ENCODE measurements around the gene CD44. TPM values are rescaled to one million over a fixed set of nuclear protein-coding genes. Genes with fewer than 3 reads are reported as not detected.

CD44 gene
- total RNA-seq, 1 experiment from 2014 or later: 0.86 TPM

DNA sequence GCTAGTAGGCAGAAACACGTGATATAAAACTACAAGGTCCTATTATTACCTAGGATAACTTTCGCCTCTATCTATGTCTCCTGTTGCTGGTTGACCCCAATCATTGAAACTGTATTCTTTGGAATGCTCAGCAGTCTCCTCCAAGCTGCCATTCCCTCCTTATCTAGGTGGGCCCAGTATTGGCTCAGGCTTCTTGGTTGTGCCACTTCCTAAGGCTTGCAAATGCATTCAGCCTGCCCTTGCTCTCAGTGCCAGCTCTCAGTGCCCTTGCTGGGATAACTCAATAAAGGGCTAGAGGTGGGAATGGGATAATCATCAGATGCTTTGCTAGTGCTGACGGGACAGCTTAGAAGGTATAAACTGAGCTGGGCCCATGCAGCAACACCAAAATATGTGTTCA, 13.6 kb downstream of the CD44 start:
- no peaks in the 10 kb centered on the region for H3K9me3 ChIP-seq (ENCODE audit: low read length)
- no peak overlapping the region for H2AFZ ChIP-seq (ENCODE audit: low read length)
- H3K9me2 ChIP-seq (replicated peaks; ENCODE audit: insufficient read depth, low read length): no peaks in the 10 kb centered on the region
- no peaks in the 10 kb centered on the region for H3K36me3 ChIP-seq (ENCODE audit: insufficient read depth, low read length)
- no peak overlapping the region for H3K4me3 ChIP-seq (ENCODE audit: low read length)
- H4K20me1 ChIP-seq (ENCODE audit: insufficient read depth, low read depth, low read length): no peaks in the 10 kb centered on the region
- H3K79me2 ChIP-seq (ENCODE audit: low read length): no peaks in the 10 kb centered on the region
- no peak overlapping the region for H3K4me2 ChIP-seq (ENCODE audit: low read depth, low read length, poor library complexity, severe bottlenecking)
- H3K4me1 ChIP-seq (ENCODE audit: low read length): no peaks in the 10 kb centered on the region
- no peak overlapping the region for H3K27ac ChIP-seq (ENCODE audit: low read length)
- H3K27me3 ChIP-seq (ENCODE audit: low read length): no peaks in the 10 kb centered on the region
- no peak overlapping the region for H3K9ac ChIP-seq (ENCODE audit: low read length)
- DNase-seq: no peak

DNA sequence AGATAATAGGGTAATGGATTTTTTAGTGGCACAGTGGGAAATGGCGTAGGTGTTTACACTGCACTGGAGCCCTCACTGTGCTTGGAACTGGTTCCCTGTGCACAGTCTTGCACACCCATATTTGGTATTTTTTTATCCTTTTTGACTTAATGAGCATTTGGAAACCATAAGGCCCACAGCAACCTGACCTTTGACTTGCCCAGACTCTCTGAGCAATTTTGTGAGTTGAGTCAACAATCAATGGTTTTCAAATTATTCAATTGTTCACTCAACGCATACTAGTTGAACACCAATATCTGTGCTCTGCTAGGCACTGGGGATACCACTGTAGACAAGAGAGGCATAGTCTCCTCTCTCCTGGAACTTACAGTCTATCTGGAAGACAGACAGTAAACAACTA, 14.3 kb downstream of the CD44 start:
- Histone ChIP-seq H3K9me2 (replicated peaks; ENCODE audit: insufficient read depth, low read length) (no peaks in the 10 kb centered on the region), H3K4me3 (ENCODE audit: low read length) (no peak overlapping the region), H3K9ac (ENCODE audit: low read length) (no peak overlapping the region), H3K36me3 (ENCODE audit: insufficient read depth, low read length) (no peaks in the 10 kb centered on the region), H3K9me3 (ENCODE audit: low read length) (no peaks in the 10 kb centered on the region), H2AFZ (ENCODE audit: low read length) (no peak overlapping the region), H3K4me2 (ENCODE audit: low read depth, low read length, poor library complexity, severe bottlenecking) (no peak overlapping the region), H3K4me1 (ENCODE audit: low read length) (no peaks in the 10 kb centered on the region), H3K27me3 (ENCODE audit: low read length) (no peaks in the 10 kb centered on the region), H4K20me1 (ENCODE audit: insufficient read depth, low read depth, low read length) (no peaks in the 10 kb centered on the region), H3K79me2 (ENCODE audit: low read length) (no peaks in the 10 kb centered on the region), H3K27ac (ENCODE audit: low read length) (no peak overlapping the region)
- no peak for DNase-seq

DNA sequence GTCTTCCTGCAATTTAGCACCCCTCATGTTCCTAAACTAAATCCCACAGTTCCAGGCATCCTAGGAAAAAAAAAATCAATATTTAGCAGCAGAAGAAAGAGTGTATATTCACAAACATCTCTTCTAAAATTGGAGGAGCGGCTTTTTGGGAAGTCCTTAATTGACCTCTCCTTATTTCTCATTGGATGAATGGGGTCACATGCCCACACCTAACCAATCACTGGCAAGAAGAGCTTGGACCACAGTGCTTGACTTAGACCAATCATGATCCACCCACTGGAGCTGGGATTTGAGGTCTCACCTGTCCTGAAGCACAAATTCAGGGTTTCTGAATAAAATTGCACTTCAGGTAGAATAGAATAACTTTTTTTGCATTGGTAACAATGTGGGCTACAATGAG, 16.0 kb downstream of the CD44 start:
- no peak overlapping the region for H3K9ac ChIP-seq (ENCODE audit: low read length)
- no peaks in the 10 kb centered on the region for H3K79me2 ChIP-seq (ENCODE audit: low read length)

DNA sequence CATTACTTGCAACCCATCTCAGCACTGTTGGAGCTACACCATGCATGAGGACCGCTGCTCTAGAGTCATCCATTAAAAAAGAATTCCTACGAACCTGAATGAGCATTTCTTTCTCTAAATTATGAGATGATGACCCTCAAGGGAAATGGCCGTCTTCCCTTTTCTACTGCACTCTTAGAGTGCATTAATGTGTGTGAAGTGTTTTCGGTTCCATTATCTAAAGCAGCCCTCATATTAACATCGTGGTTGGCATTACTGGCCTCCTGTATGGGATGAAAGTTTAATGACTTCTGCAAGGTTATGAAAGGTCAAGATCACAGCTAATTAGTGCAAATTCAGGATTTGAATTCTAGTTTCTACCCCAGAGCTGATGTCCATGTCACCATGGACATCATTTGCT, 16.7 kb downstream of the CD44 start:
- Histone ChIP-seq H3K9me3 (ENCODE audit: low read length) (no peaks in the 10 kb centered on the region), H3K79me2 (ENCODE audit: low read length) (no peaks in the 10 kb centered on the region), H3K4me2 (ENCODE audit: low read depth, low read length, poor library complexity, severe bottlenecking) (no peak overlapping the region), H3K36me3 (ENCODE audit: insufficient read depth, low read length) (no peaks in the 10 kb centered on the region), H3K27ac (ENCODE audit: low read length) (no peak overlapping the region), H4K20me1 (ENCODE audit: insufficient read depth, low read depth, low read length) (no peaks in the 10 kb centered on the region), H3K4me1 (ENCODE audit: low read length) (no peaks in the 10 kb centered on the region), H3K27me3 (ENCODE audit: low read length) (no peaks in the 10 kb centered on the region), H3K9me2 (replicated peaks; ENCODE audit: insufficient read depth, low read length) (no peaks in the 10 kb centered on the region), H3K4me3 (ENCODE audit: low read length) (no peak overlapping the region), H2AFZ (ENCODE audit: low read length) (no peak overlapping the region), H3K9ac (ENCODE audit: low read length) (no peak overlapping the region)
- DNase-seq: no peak

More for the DNA sequence above, 16.0 kb downstream of the CD44 start:
- H3K27me3 ChIP-seq (ENCODE audit: low read length): no peaks in the 10 kb centered on the region
- no peak overlapping the region for H3K4me2 ChIP-seq (ENCODE audit: low read depth, low read length, poor library complexity, severe bottlenecking)
- H3K9me3 ChIP-seq (ENCODE audit: low read length): no peaks in the 10 kb centered on the region
- no peaks in the 10 kb centered on the region for H3K36me3 ChIP-seq (ENCODE audit: insufficient read depth, low read length)
- no peak for DNase-seq
- no peak overlapping the region for H2AFZ ChIP-seq (ENCODE audit: low read length)
- H4K20me1 ChIP-seq (ENCODE audit: insufficient read depth, low read depth, low read length): no peaks in the 10 kb centered on the region
- H3K9me2 ChIP-seq (replicated peaks; ENCODE audit: insufficient read depth, low read length): no peaks in the 10 kb centered on the region
- H3K27ac ChIP-seq (ENCODE audit: low read length): no peak overlapping the region
- H3K4me3 ChIP-seq (ENCODE audit: low read length): no peak overlapping the region
- no peaks in the 10 kb centered on the region for H3K4me1 ChIP-seq (ENCODE audit: low read length)

DNA sequence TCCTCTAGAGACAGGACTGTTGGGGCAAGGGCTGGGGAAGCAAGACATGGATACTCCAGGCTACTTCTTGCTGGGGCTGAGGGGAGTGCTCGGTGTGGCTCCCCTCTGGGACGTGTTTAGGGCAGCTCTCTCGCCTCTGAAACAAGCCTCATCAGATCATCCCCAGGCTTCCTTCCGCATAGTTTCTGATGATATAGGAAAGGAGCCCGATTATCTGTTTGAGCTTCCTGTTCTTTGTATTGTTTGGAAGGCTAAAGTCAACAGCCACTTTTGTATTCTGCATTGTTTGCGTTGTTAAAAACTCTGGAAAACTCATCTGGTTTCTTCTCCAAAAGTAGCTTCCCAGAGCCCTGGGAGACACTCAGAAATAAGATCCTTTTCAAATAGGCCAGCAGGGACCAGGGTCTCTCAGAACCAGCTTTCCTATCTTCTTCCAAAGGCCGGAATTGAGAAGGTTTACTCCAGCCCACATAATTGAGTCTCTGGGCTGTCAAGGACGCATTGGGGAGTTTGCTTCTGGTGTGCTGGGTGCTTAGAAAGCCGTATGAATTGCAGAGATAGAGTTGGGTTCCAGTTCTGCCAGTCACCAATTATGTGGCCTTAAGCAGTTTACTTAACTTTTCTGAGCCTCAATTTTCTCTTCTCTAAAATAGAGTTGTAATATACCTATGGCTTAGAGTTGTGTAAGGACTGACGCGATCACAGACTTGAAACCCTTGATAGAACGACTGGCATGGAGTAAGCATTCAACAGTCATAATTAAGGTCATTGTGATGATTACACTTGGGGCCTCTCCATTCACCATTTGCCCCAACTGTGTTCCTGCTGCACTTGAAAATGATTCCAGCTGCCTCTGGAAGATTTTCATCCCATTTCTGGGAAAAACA, 19.1 kb downstream of the CD44 start:
- Histone ChIP-seq H3K9me3 (ENCODE audit: low read length) (no peaks in the 10 kb centered on the region), H4K20me1 (ENCODE audit: insufficient read depth, low read depth, low read length) (no peaks in the 10 kb centered on the region), H3K4me1 (ENCODE audit: low read length) (peaks cover 3% of the 10 kb centered on the region), H3K27me3 (ENCODE audit: low read length) (no peaks in the 10 kb centered on the region), H3K4me2 (ENCODE audit: low read depth, low read length, poor library complexity, severe bottlenecking) (no peak overlapping the region), H3K36me3 (ENCODE audit: insufficient read depth, low read length) (no peaks in the 10 kb centered on the region), H3K9me2 (replicated peaks; ENCODE audit: insufficient read depth, low read length) (no peaks in the 10 kb centered on the region), H2AFZ (ENCODE audit: low read length) (no peak overlapping the region), H3K27ac (ENCODE audit: low read length) (no peak overlapping the region), H3K9ac (ENCODE audit: low read length) (no peak overlapping the region), H3K4me3 (ENCODE audit: low read length) (no peak overlapping the region), H3K79me2 (ENCODE audit: low read length) (no peaks in the 10 kb centered on the region)
- DNase-seq: no peak

DNA sequence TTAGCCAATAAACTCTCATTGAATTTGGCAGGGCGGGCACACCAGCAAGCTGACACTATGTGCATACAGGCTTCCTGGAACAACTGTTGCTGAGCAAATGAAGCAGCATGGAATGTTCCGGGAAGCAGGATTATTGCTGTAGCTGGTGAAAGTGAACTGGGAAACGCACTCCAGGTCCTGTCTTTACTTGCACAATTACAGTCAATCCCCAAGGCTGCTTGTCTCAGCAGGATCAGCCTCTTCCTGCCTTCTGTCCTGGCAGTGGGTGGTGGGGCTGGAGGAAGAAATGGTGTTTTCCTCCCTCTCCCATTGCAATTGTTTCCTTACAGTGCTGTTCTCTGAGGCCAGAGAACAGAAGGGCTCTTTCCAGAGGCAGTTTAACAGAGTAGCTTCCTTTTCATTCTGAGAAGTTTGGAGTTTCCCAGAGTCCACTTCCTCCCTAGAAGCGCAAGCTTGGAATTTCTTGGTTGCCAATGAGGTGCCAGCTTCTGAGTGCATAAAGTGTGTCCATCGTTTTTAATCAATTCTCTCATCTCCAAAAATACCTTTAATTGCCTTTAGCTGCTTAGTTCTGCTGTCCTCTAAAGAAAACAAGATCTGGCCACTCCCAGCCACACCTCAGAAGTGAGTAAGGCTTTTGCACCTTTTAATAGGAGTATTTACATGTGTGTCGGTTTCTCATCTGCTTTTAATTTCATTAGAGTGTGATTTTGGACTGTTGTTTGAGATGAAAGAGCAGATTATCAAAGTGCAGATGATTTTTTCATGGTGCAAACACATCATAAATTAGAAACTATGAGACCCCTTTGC, 19.9 kb downstream of the CD44 start:
- DNase-seq: no peak
- no peak overlapping the region for H3K27ac ChIP-seq (ENCODE audit: low read length)
- no peaks in the 10 kb centered on the region for H3K79me2 ChIP-seq (ENCODE audit: low read length)
- peaks cover 11% of the 10 kb centered on the region for H3K4me1 ChIP-seq (ENCODE audit: low read length)
- H2AFZ ChIP-seq (ENCODE audit: low read length): no peak overlapping the region
- no peak overlapping the region for H3K4me2 ChIP-seq (ENCODE audit: low read depth, low read length, poor library complexity, severe bottlenecking)
- no peaks in the 10 kb centered on the region for H3K9me2 ChIP-seq (replicated peaks; ENCODE audit: insufficient read depth, low read length)
- no peaks in the 10 kb centered on the region for H3K27me3 ChIP-seq (ENCODE audit: low read length)
- no peak overlapping the region for H3K9ac ChIP-seq (ENCODE audit: low read length)
- no peaks in the 10 kb centered on the region for H3K36me3 ChIP-seq (ENCODE audit: insufficient read depth, low read length)
- no peaks in the 10 kb centered on the region for H3K9me3 ChIP-seq (ENCODE audit: low read length)
- H3K4me3 ChIP-seq (ENCODE audit: low read length): no peak overlapping the region
- no peaks in the 10 kb centered on the region for H4K20me1 ChIP-seq (ENCODE audit: insufficient read depth, low read depth, low read length)

DNA sequence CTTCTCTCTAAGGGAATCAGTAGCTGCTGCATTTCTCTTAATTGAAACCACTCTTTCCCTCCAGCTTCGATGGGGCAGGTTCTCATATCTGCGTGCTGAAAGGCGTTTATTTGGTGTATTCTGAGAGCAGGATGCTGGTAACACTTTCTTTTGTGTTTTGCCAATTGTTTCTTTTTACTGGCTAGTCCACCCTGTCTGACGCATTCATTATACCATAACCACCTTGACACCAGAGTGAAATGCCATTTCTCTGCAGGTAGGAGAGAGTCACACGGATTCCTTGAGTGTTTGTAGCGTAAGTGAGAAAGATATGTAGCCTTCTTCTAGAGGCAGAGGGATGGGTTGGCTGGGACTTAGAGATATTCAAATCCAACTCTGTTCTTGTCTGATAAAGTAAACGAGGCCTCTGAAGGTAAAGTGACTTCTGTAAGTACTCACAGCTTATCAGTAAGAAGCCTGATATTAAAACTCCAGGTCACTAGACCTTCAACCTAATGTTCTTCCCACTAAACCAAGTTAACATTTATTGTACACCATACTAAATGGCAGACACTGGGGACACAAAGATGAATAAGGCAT, 21.4 kb downstream of the CD44 start:
- Histone ChIP-seq H3K9me2 (replicated peaks; ENCODE audit: insufficient read depth, low read length) (no peaks in the 10 kb centered on the region), H3K9ac (ENCODE audit: low read length) (no peak overlapping the region), H3K4me3 (ENCODE audit: low read length) (no peak overlapping the region), H3K36me3 (ENCODE audit: insufficient read depth, low read length) (no peaks in the 10 kb centered on the region), H4K20me1 (ENCODE audit: insufficient read depth, low read depth, low read length) (no peaks in the 10 kb centered on the region), H3K79me2 (ENCODE audit: low read length) (no peaks in the 10 kb centered on the region), H3K27ac (ENCODE audit: low read length) (no peak overlapping the region), H3K9me3 (ENCODE audit: low read length) (no peaks in the 10 kb centered on the region), H3K4me1 (ENCODE audit: low read length) (peaks cover 13% of the 10 kb centered on the region), H3K27me3 (ENCODE audit: low read length) (no peaks in the 10 kb centered on the region), H2AFZ (ENCODE audit: low read length) (no peak overlapping the region), H3K4me2 (ENCODE audit: low read depth, low read length, poor library complexity, severe bottlenecking) (no peak overlapping the region)
- DNase-seq: no peak
